Right renal cortex interstitium (tissue), 3 donors: ENCODE data around the gene PEX7. TPM values are rescaled to one million over a fixed set of nuclear protein-coding genes. Genes with fewer than 3 reads are reported as not detected.
"Not testable (repeated sequence)": the region's sequence is repeated elsewhere in the genome, so short reads cannot be mapped to it uniquely, and the experiment has no call there.

Experiments
- DNase-seq, 3 donors: peaks; one replicate each; pipeline ENCODE4 v3.0.0-alpha.2; 2013; ENCODE audit warnings: low read depth in 3 of 3, low spot score in 2 of 3
- polyA plus RNA-seq, 3 donors: library from polyadenylated mRNA; unstranded; fragments of 120-200 nt; gene quantifications; one replicate each; pipeline ENCODE4 v1.2.1, GENCODE V29; 2013; ENCODE audit not compliant: insufficient read length in 3 of 3

PEX7 gene
- polyA plus RNA-seq, 3 donors: 13.8 to 16.7 (median 14.1) TPM

- DNase-seq: no peak
Observed at GRCh38 chr6:136790411-136791295, 31.7 kb upstream of the PEX7 start.

GRCh38 chr6:136791296-136792094, 30.9 kb upstream of the PEX7 start:
- DNase-seq: peak in 1 of 3 donors; percentile 18

- no peak for DNase-seq
Observed at GRCh38 chr6:136792095-136792409, 30.3 kb upstream of the PEX7 start.

GRCh38 chr6:136792410-136793262, 29.8 kb upstream of the PEX7 start, which contains the start of gene MAP3K5:
Gene MAP3K5 (minus strand): TSS chr6:136792477. CDS start chr6:136792157, 320 bp downstream.
- DNase-seq: peak; percentile 69 to 81 (median 69)

- no peak for DNase-seq
Observed at GRCh38 chr6:136793363-136793762, 29.0 kb upstream of the PEX7 start.

- no peak for DNase-seq
Observed at GRCh38 chr6:136795386-136795785, 27.0 kb upstream of the PEX7 start.

GRCh38 chr6:136795996-136796395, 26.4 kb upstream of the PEX7 start:
- no peak for DNase-seq

- DNase-seq: no peak
Observed at GRCh38 chr6:136798044-136798443, 24.3 kb upstream of the PEX7 start.

GRCh38 chr6:136801581-136801980, 20.8 kb upstream of the PEX7 start:
- no peak for DNase-seq

GRCh38 chr6:136803608-136804007, 18.8 kb upstream of the PEX7 start:
- no peak for DNase-seq

GRCh38 chr6:136809091-136809860, 13.1 kb upstream of the PEX7 start:
- DNase-seq: no peak

GRCh38 chr6:136811272-136811671, 11.1 kb upstream of the PEX7 start:
- no peak for DNase-seq

GRCh38 chr6:136812174-136812573, 10.2 kb upstream of the PEX7 start:
- DNase-seq: no peak

- not testable (repeated sequence) for DNase-seq
Observed at GRCh38 chr6:136815608-136816007, 6.8 kb upstream of the PEX7 start.

- DNase-seq: no peak
Observed at GRCh38 chr6:136816656-136817055, 5.7 kb upstream of the PEX7 start.

GRCh38 chr6:136820561-136820960, 1.8 kb upstream of the PEX7 start:
- DNase-seq: no peak

GRCh38 chr6:136822046-136822375, 381 bp upstream of the PEX7 start:
- peak in 1 of 3 donors; percentile 15 for DNase-seq

GRCh38 chr6:136823128-136823660, 802 bp downstream of the PEX7 start:
- DNase-seq: peak in 1 of 3 donors; percentile 13

- no peak for DNase-seq
Observed at GRCh38 chr6:136826216-136826615, 3.8 kb downstream of the PEX7 start.
